GM10847 (cell line): Measurements from ENCODE around the gene VTN.

Experiments used
- POLR2A ChIP-seq: IDR thresholded peaks from 2 replicates; pipeline ENCODE4 v1.6.1; 2011; ENCODE audit not compliant: insufficient read length; ENCODE audit errors: extremely low read depth

Gene VTN

DNA sequence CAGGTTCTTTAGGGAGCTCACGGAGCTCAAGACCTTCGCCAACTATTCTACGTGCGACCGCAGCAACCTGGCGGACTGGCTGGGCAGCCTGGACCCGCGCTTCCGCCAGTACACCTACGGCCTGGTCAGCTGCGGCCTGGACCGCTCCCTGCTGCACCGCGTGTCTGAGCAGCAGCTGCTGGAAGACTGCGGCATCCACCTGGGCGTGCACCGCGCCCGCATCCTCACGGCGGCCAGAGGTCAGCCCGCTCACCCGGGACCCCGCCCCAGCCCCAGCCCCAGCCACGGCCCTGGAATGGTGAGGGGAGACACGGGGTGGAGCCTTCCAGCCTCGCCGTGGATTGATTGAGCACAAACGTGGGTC is 14.9 kb upstream of the VTN start:
- no peak for TF ChIP-seq POLR2A

DNA sequence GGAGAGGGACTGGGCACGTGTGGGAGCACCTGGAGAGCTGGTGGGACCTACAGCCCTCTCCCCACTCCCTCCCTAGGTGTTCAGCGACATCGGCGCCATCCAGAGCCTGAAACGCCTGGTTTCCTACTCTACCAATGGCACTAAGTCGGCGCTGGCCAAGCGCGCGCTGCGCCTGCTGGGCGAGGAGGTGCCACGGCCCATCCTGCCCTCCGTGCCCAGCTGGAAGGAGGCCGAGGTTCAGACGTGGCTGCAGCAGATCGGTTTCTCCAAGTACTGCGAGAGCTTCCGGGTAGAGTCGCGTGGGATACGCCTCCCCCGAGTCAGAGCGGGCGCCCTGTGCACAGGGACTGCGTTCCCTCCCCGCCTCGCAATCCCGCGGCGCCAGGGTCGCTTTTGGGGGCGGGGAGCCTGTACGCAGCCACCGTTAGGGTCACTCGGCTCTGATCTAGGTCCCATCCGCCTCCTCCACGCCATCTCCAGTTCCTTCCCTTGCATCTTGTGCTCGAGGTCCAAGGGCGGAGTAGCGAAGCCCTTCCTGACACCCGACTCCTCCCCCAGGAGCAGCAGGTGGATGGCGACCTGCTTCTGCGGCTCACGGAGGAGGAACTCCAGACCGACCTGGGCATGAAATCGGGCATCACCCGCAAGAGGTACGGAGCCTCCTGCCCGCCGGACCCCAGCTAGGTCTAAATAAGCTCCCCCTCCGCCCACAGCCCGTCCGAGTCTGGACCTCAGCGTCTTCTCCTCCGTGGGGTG is 14.4 kb upstream of the VTN start:
- no peak for TF ChIP-seq POLR2A

- TF ChIP-seq POLR2A = no peak
Measured at GRCh38 chr17:28381141-28381825, 11.2 kb upstream of the VTN start.

GRCh38 chr17:28379814-28380801 is 10.0 kb upstream of the VTN start:
- TF ChIP-seq POLR2A = no peak

GRCh38 chr17:28372945-28373274 is 2.8 kb upstream of the VTN start:
- no peak for TF ChIP-seq POLR2A

DNA sequence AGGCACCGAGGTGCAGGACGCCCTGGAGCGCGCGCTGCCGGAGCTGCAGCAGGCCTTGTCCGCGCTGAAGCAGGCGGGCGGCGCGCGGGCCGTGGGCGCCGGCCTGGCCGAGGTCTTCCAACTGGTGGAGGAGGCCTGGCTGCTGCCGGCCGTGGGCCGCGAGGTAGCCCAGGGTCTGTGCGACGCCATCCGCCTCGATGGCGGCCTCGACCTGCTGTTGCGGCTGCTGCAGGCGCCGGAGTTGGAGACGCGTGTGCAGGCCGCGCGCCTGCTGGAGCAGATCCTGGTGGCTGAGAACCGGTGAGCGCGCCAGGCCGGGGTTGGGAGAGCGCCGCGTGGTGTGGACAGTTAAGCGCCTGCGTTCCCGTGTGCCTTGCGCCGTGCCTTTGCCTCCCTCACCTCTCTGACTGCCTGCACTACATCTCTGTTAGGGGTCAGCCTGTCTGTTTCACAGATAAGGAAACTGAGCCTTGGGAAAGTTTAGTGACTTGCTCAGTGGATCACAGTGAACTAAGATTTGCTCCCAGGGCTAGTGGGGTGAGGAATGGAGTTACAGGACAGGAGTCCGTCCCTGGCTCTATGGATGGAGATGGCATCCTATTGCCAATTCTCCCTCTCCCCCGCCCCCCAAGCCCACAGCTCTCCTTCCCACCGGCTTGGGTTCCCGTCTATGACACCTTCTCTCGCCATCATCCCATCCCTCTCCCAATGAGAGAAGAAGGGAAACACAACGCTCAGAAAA is 2.3 kb upstream of the VTN start:
- no peak for TF ChIP-seq POLR2A

DNA sequence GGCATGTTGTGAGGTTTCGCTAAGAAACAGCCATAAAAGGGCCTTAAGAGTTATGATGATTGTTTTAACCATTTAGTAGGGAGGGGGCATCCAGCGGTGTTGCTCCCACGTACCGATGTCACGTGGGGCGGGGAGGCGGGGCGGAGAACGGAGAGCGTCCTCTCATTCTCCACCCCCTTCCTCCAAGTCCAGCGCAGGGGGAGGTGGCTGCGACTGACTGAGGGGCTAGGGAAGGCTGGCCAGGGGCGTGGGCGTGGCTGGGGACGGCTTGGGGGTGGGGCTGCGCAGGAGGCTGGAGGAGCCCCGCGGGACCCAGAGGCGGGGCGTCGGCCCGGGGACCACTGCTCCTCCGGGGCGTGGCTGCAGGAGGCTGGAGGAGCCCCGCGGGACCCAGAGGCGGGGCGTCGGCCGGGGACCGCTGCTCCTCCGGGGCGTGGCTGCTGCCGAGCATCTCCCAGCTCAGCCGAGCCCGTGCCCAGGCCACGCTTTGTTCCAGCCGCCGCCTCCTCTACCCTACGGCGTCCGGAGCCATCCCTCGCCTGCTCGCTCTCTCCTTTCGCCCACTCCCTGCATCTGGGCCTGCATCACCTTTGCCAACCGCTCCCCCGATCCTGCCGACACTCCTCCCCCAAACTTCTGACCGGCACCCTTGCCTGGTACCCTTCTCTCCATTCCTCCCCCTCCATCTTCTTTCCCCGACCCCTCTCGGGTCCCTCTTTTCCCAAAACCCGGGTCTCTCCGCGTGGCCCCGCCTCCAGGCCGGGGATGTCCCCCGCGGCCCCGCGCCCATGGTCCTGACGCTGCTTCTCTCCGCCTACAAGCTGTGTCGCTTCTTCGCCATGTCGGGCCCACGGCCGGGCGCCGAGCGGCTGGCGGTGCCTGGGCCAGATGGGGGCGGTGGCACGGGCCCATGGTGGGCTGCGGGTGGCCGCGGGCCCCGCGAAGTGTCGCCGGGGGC is 1.4 kb upstream of the VTN start, which contains the start of gene SARM1:
Gene SARM1, plus strand, starts transcription at position 450 of the 958 bp plus-strand sequence. Its CDS starts 339 bp downstream, at position 789.
- no peak for TF ChIP-seq POLR2A

GRCh38 chr17:28370744-28371103 is 617 bp upstream of the VTN start:
- TF ChIP-seq POLR2A = no peak

- no peak for TF ChIP-seq POLR2A
Measured at GRCh38 chr17:28369684-28370034, 448 bp downstream of the VTN start.

GRCh38 chr17:28368915-28369683 is 1.0 kb downstream of the VTN start:
- no peak for TF ChIP-seq POLR2A

DNA sequence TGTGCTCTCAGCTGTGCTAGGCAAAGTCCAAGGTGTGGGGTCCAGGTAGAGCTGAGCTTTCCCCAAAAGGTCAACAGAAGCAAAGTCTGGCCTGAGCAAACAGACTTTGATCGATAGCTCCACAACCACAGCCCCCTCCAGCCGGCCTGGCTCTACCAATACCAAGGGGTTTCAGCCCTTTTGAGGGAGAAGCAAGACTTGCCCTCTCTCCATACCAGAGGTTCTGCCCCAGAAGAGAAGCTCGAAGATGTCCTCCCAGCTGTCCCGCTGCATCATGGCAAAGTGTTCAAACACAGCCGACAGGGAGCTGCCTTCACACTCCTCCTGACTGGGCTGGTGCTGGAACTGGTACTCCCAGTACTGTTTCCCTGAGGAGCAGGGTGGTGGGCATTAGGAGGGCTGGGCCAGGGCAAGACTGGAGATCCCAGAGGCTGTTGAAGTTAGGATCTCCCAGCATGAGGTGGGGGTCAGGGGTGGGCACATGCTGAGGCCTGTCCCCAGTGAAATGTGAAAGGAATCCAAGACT is 1.7 kb downstream of the VTN start:
- TF ChIP-seq POLR2A = no peak

GRCh38 chr17:28367641-28368305 is 2.3 kb downstream of the VTN start:
- no peak for TF ChIP-seq POLR2A

DNA sequence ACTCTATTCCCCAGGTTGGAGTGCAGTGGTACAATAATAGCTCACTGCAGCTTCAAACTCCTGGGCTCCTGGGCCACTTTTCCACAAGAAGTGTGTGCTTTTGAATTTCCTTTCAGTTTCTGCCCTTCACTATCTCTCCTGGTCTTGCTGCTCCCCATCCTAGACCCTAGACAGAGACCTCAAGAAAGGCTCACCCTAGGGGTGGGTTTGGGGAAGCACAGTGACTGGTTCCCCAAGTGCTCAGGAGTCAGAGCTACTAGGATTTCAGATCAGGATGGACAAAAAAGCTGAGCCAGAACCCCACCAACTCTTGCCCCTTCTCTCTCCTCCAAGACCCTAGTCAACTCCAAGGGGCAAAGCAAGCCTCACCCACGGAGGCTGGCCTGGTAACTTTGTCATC is 3.5 kb downstream of the VTN start:
- TF ChIP-seq POLR2A = no peak

DNA sequence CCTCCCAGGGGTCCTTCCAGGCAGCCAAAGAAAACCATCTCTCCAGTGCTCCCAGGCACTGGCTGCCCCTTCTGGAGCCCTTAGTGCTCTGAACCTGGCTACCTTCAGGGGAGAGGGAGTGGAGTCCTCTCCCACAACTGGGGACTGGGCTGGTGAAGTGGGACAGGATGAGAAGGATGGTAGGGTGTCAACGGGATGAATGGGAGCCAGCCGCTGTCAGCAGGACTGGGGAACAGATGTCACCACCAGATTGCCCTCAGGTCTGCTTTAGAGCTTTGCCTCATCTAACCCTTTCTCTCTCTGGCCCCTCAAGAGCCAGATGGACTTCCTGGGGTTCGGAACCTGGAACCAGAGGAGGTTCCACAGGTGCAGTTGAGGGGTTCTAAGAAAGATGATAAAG is 4.6 kb downstream of the VTN start:
- TF ChIP-seq POLR2A = no peak
